WTC11 (cell line): Measurements from ENCODE around the gene BMP2K. TPM values are rescaled to one million over a fixed set of nuclear protein-coding genes. Genes with fewer than 3 reads are reported as not detected.

ENCODE experiments used
- ATAC-seq: fragments of 200-7000 bp; cut with Tn5 transposase; 2 replicates; pipeline ENCODE4 v1.10.0; 2021; ENCODE audit warnings: mild to moderate bottlenecking, moderate library complexity
- CTCF ChIA-PET: fragments of 300-600 bp; sonication (Branson Sonifier 250); formaldehyde crosslinking; loops from one replicate; lab custom pipeline; 2021; ENCODE audit warnings: antibody characterized with exemption; lab: Charles Lee
- POLR2A ChIA-PET: fragments of 350-600 bp; sonication (Branson Sonifier 250); formaldehyde crosslinking; loops from one replicate; lab custom pipeline; 2021; ENCODE audit warnings: antibody characterized with exemption; lab: Charles Lee
- DNase-seq: peaks from one replicate; pipeline ENCODE4 v3.0.0; 2021; ENCODE audit warnings: low spot score
- H3K27ac Mint-ChIP-seq: 2 replicates; pipeline ENCODE4 v1.8.0; 2021; ENCODE audit warnings: mixed read lengths
- H3K27me3 Mint-ChIP-seq: 2 replicates; pipeline ENCODE4 v1.8.0; 2021; ENCODE audit warnings: low read depth, mild to moderate bottlenecking, moderate library complexity, mixed read lengths
- H3K36me3 Mint-ChIP-seq: 2 replicates; pipeline ENCODE4 v1.8.0; 2021; ENCODE audit warnings: mixed read lengths
- H3K4me1 Mint-ChIP-seq: 2 replicates; pipeline ENCODE4 v1.8.0; 2022; ENCODE audit warnings: mixed read lengths
- H3K4me3 Mint-ChIP-seq: 2 replicates; pipeline ENCODE4 v1.8.0; 2021; ENCODE audit warnings: mild to moderate bottlenecking, moderate library complexity, mixed read lengths
- H3K9me3 Mint-ChIP-seq: 2 replicates; pipeline ENCODE4 v1.8.0; 2021; ENCODE audit warnings: mixed read lengths
- ATF1 ChIP-seq: sonication (generic); formaldehyde crosslinking; IDR thresholded peaks from 2 replicates; pipeline ENCODE4 v1.8.1; 2023; ENCODE audit warnings: mild to moderate bottlenecking, moderate library complexity, missing genetic modification reagents
- CREB1 ChIP-seq: sonication (generic); formaldehyde crosslinking; IDR thresholded peaks from 2 replicates; pipeline ENCODE4 v1.8.0; 2023; ENCODE audit warnings: mild to moderate bottlenecking, missing genetic modification reagents
- CREM ChIP-seq: sonication (generic); formaldehyde crosslinking; IDR thresholded peaks from 2 replicates; pipeline ENCODE4 v1.8.1; 2022; ENCODE audit warnings: mild to moderate bottlenecking, missing genetic modification reagents, moderate library complexity
- ELF4 ChIP-seq: sonication (generic); formaldehyde crosslinking; IDR thresholded peaks from 2 replicates; pipeline ENCODE4 v1.8.1; 2022; ENCODE audit warnings: low read depth, mild to moderate bottlenecking, moderate library complexity, missing genetic modification reagents
- FOXP1 ChIP-seq: sonication (generic); formaldehyde crosslinking; IDR thresholded peaks from 2 replicates; pipeline ENCODE4 v1.8.0; 2022; ENCODE audit warnings: missing genetic modification reagents, mild to moderate bottlenecking, moderate library complexity, borderline replicate concordance
- KAT7 ChIP-seq: sonication (generic); formaldehyde crosslinking; IDR thresholded peaks from 2 replicates; pipeline ENCODE4 v1.8.1; 2023; ENCODE audit warnings: missing genetic modification reagents, mild to moderate bottlenecking, borderline replicate concordance
- NFYB ChIP-seq: sonication (generic); formaldehyde crosslinking; conservative IDR thresholded peaks from 2 replicates; pipeline ENCODE4 v1.8.0; 2022; ENCODE audit warnings: low read depth, missing genetic modification reagents
- RELA ChIP-seq: sonication (generic); formaldehyde crosslinking; IDR thresholded peaks from 2 replicates; pipeline ENCODE4 v1.8.1; 2022; ENCODE audit warnings: missing genetic modification reagents, mild to moderate bottlenecking, borderline replicate concordance
- RORB ChIP-seq: fragments of 250-450 bp; sonication (Bioruptor Pico); IDR thresholded peaks from 2 replicates; pipeline ENCODE4 v1.9.0; 2021; ENCODE audit warnings: mild to moderate bottlenecking
- SMAD3 ChIP-seq: sonication (generic); formaldehyde crosslinking; IDR thresholded peaks from 2 replicates; pipeline ENCODE4 v1.8.0; 2022; ENCODE audit warnings: missing genetic modification reagents, mild to moderate bottlenecking, borderline replicate concordance
- SOX15 ChIP-seq: fragments of 250-450 bp; sonication (Bioruptor Pico); IDR thresholded peaks from 2 replicates; pipeline ENCODE4 v1.9.0; 2021; ENCODE audit warnings: mild to moderate bottlenecking
- TEAD4 ChIP-seq: sonication (generic); formaldehyde crosslinking; IDR thresholded peaks from 2 replicates; pipeline ENCODE4 v1.8.0; 2022; ENCODE audit warnings: mild to moderate bottlenecking, missing genetic modification reagents
- ZBTB21 ChIP-seq: sonication (generic); formaldehyde crosslinking; IDR thresholded peaks from 2 replicates; pipeline ENCODE4 v1.8.1; 2023; ENCODE audit warnings: mild to moderate bottlenecking, missing genetic modification reagents, borderline replicate concordance
- ZNF121 ChIP-seq: sonication (generic); formaldehyde crosslinking; IDR thresholded peaks from 2 replicates; pipeline ENCODE4 v1.8.0; 2023; ENCODE audit warnings: missing genetic modification reagents
- ZNF138 ChIP-seq: sonication (generic); formaldehyde crosslinking; conservative IDR thresholded peaks from 2 replicates; pipeline ENCODE4 v1.8.1; 2022; ENCODE audit warnings: mild to moderate bottlenecking, moderate library complexity, missing genetic modification reagents
- ZNF396 ChIP-seq: fragments of 250-450 bp; sonication (Bioruptor Pico); IDR thresholded peaks from 2 replicates; pipeline ENCODE4 v1.8.0; 2021; ENCODE audit warnings: mild to moderate bottlenecking, moderate library complexity, borderline replicate concordance
- ZNF423 ChIP-seq: fragments of 250-450 bp; sonication (Bioruptor Pico); IDR thresholded peaks from 2 replicates; pipeline ENCODE4 v2.1.2; 2022; ENCODE audit warnings: mild to moderate bottlenecking, moderate library complexity
- total RNA-seq: library from RNA; stranded (reverse); gene quantifications from 3 replicates; pipeline ENCODE4 v1.2.3, GENCODE V29; 2021
- TF ChIP-seq, protein P1 (sequence below): sonication (generic); formaldehyde crosslinking; IDR thresholded peaks from 2 replicates; pipeline ENCODE4 v1.8.0; 2023; ENCODE audit warnings: mild to moderate bottlenecking, missing genetic modification reagents
- TF ChIP-seq, protein P2 (sequence below): sonication (generic); formaldehyde crosslinking; conservative IDR thresholded peaks from 2 replicates; pipeline ENCODE4 v1.8.1; 2023; ENCODE audit warnings: mild to moderate bottlenecking, low read depth, missing genetic modification reagents, moderate library complexity
- TF ChIP-seq, protein P3 (sequence below): fragments of 250-450 bp; sonication (Bioruptor Pico); conservative IDR thresholded peaks from 2 replicates; pipeline ENCODE4 v1.9.0; 2021; ENCODE audit warnings: mild to moderate bottlenecking
- TF ChIP-seq, protein P4 (sequence below): fragments of 250-450 bp; sonication (Bioruptor Pico); IDR thresholded peaks from 2 replicates; pipeline ENCODE4 v1.9.0; 2021; ENCODE audit warnings: mild to moderate bottlenecking
- TF ChIP-seq, protein P5 (sequence below): sonication (generic); formaldehyde crosslinking; IDR thresholded peaks from 2 replicates; pipeline ENCODE4 v1.8.1; 2022; ENCODE audit warnings: low read depth, mild to moderate bottlenecking, moderate library complexity, missing genetic modification reagents, borderline replicate concordance
- TF ChIP-seq, protein P6 (sequence below): sonication (generic); formaldehyde crosslinking; IDR thresholded peaks from 2 replicates; pipeline ENCODE4 v1.8.1; 2023; ENCODE audit warnings: mild to moderate bottlenecking, missing genetic modification reagents, moderate library complexity

The BMP2K gene
- total RNA-seq, 1 experiment from 2014 or later = 19.9 TPM

DNA sequence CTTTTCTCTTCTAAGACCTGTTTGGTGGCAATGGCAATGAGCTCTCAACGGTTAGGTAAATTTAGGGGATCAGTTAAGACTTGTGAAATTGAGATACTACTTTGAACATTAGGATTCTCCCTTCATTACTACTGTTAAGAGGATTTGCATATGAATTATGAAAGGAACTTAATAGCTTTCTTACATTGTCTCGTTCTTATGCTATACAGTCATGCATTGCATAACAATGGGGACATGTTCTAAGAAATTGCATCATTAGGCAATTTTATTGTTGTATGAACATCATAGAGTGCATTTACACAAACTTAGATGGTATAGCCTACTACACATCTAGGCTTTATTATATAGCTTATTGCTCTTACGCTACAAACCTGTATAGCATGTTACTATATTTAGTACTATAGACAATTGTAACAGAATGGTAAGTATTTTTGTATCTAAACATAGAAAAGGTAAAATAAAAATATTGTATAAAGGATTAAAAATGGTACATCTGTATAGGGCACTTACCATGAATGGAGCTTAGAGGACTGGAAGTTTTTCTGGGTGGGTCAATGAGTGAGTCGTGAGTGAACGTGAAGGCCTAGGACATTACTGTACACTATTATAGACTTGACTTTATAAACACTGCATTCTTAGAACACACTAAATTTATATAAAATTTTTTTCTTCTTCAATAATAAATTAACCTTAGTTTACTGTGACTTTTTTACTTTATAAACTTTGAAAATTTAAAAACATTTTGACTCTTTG, 100.6 kb downstream of the BMP2K start:
- Mint-ChIP-seq H3K4me3 (no peak overlapping the region), H3K27ac (no peak overlapping the region), H3K4me1 (peaks cover 15% of the 10 kb centered on the region), H3K9me3 (no peaks in the 10 kb centered on the region), H3K27me3 (no peaks in the 10 kb centered on the region), H3K36me3 (peaks cover 22% of the 10 kb centered on the region)
- TF ChIP-seq, protein P1, sequence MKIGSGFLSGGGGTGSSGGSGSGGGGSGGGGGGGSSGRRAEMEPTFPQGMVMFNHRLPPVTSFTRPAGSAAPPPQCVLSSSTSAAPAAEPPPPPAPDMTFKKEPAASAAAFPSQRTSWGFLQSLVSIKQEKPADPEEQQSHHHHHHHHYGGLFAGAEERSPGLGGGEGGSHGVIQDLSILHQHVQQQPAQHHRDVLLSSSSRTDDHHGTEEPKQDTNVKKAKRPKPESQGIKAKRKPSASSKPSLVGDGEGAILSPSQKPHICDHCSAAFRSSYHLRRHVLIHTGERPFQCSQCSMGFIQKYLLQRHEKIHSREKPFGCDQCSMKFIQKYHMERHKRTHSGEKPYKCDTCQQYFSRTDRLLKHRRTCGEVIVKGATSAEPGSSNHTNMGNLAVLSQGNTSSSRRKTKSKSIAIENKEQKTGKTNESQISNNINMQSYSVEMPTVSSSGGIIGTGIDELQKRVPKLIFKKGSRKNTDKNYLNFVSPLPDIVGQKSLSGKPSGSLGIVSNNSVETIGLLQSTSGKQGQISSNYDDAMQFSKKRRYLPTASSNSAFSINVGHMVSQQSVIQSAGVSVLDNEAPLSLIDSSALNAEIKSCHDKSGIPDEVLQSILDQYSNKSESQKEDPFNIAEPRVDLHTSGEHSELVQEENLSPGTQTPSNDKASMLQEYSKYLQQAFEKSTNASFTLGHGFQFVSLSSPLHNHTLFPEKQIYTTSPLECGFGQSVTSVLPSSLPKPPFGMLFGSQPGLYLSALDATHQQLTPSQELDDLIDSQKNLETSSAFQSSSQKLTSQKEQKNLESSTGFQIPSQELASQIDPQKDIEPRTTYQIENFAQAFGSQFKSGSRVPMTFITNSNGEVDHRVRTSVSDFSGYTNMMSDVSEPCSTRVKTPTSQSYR (CRISPR knock-in tag) = no peak
- TF ChIP-seq ATF1 (CRISPR knock-in tag) (no peak), RELA (CRISPR knock-in tag) (no peak), TEAD4 (no peak), RORB (CRISPR knock-in tag) (no peak), FOXP1 (no peak), ZNF423 (CRISPR knock-in tag) (no peak), ZNF396 (CRISPR knock-in tag) (no peak), CREB1 (CRISPR knock-in tag) (no peak)
- ATAC-seq = no peak
- ChIA-PET POLR2A (no interaction called here), CTCF (no interaction called here)
- no peak for DNase-seq

DNA sequence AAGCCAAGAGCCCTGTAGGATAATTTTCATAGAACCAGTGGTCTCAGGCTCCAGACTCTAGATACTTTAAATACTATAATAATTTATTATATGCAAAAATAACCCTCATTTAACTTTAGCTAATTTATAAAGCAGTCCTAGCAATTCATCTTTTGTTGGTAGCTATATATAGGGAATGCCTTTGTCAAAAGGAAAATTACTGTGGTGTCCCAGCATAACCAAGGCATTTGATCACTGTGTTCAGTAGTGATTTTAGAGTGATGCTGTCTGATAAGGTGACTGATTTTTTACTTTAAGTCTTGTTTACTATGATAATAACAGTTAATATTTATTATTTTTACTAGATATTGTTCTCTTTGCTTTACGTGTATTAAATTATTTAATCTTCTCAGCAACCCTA, 101.9 kb downstream of the BMP2K start:
- ChIA-PET CTCF (no interaction called here), POLR2A (no interaction called here)
- TF ChIP-seq SOX15 (CRISPR knock-in tag) (no peak), SMAD3 (CRISPR knock-in tag) (no peak), TEAD4 (no peak), ZNF138 (no peak), CREM (CRISPR knock-in tag) (no peak), ZNF121 (CRISPR knock-in tag) (no peak), KAT7 (CRISPR knock-in tag) (no peak), RELA (CRISPR knock-in tag) (no peak), NFYB (CRISPR knock-in tag) (no peak), ZBTB21 (CRISPR knock-in tag) (no peak), ZNF396 (CRISPR knock-in tag) (no peak), ELF4 (CRISPR knock-in tag) (no peak)
- TF ChIP-seq, protein P2, sequence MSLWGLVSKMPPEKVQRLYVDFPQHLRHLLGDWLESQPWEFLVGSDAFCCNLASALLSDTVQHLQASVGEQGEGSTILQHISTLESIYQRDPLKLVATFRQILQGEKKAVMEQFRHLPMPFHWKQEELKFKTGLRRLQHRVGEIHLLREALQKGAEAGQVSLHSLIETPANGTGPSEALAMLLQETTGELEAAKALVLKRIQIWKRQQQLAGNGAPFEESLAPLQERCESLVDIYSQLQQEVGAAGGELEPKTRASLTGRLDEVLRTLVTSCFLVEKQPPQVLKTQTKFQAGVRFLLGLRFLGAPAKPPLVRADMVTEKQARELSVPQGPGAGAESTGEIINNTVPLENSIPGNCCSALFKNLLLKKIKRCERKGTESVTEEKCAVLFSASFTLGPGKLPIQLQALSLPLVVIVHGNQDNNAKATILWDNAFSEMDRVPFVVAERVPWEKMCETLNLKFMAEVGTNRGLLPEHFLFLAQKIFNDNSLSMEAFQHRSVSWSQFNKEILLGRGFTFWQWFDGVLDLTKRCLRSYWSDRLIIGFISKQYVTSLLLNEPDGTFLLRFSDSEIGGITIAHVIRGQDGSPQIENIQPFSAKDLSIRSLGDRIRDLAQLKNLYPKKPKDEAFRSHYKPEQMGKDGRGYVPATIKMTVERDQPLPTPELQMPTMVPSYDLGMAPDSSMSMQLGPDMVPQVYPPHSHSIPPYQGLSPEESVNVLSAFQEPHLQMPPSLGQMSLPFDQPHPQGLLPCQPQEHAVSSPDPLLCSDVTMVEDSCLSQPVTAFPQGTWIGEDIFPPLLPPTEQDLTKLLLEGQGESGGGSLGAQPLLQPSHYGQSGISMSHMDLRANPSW (CRISPR knock-in tag) = no peak
- TF ChIP-seq, protein P3, sequence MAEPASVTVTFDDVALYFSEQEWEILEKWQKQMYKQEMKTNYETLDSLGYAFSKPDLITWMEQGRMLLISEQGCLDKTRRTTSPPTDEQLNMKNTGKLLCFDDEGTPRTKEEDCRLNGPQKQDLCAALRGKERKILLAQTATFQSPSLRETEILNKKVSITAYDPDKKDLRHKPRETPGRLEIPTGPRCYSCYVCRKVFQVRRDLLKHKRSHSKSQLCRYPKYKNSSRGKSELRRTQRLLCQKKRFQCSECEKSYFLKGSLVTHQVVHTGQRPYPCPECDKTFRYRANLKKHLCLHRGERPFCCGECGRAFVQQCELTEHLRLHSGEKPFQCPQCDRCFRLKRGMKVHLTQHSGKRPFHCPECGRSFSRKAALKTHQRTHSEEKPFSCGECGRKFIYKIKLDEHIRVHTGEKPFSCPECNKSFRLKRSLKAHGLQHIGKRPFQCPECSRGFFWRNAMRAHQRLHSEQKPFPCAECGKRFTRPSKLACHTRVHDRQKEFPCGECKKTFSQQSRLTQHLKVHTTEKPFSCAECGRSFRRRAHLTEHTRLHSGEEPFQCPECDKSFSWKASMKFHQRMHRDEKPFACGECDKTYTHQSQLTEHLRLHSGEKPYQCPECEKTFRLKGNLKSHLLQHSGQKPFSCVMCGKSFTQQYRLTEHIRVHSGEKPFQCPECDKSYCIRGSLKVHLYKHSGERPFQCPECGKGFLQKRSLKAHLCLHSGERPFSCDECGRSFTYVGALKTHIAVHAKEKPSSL (CRISPR knock-in tag) = no peak
- TF ChIP-seq, protein P4, sequence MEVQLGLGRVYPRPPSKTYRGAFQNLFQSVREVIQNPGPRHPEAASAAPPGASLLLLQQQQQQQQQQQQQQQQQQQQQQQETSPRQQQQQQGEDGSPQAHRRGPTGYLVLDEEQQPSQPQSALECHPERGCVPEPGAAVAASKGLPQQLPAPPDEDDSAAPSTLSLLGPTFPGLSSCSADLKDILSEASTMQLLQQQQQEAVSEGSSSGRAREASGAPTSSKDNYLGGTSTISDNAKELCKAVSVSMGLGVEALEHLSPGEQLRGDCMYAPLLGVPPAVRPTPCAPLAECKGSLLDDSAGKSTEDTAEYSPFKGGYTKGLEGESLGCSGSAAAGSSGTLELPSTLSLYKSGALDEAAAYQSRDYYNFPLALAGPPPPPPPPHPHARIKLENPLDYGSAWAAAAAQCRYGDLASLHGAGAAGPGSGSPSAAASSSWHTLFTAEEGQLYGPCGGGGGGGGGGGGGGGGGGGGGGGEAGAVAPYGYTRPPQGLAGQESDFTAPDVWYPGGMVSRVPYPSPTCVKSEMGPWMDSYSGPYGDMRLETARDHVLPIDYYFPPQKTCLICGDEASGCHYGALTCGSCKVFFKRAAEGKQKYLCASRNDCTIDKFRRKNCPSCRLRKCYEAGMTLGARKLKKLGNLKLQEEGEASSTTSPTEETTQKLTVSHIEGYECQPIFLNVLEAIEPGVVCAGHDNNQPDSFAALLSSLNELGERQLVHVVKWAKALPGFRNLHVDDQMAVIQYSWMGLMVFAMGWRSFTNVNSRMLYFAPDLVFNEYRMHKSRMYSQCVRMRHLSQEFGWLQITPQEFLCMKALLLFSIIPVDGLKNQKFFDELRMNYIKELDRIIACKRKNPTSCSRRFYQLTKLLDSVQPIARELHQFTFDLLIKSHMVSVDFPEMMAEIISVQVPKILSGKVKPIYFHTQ (CRISPR knock-in tag) = no peak
- TF ChIP-seq, protein P5, sequence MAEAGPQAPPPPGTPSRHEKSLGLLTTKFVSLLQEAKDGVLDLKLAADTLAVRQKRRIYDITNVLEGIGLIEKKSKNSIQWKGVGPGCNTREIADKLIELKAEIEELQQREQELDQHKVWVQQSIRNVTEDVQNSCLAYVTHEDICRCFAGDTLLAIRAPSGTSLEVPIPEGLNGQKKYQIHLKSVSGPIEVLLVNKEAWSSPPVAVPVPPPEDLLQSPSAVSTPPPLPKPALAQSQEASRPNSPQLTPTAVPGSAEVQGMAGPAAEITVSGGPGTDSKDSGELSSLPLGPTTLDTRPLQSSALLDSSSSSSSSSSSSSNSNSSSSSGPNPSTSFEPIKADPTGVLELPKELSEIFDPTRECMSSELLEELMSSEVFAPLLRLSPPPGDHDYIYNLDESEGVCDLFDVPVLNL (CRISPR knock-in tag) = no peak
- TF ChIP-seq, protein P6, sequence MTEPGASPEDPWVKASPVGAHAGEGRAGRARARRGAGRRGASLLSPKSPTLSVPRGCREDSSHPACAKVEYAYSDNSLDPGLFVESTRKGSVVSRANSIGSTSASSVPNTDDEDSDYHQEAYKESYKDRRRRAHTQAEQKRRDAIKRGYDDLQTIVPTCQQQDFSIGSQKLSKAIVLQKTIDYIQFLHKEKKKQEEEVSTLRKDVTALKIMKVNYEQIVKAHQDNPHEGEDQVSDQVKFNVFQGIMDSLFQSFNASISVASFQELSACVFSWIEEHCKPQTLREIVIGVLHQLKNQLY (CRISPR knock-in tag) = no peak
- no peak overlapping the region for H3K4me3 Mint-ChIP-seq
- DNase-seq (no peak), ATAC-seq (no peak)
- no peaks in the 10 kb centered on the region for H3K27me3 Mint-ChIP-seq
- H3K9me3 Mint-ChIP-seq = no peaks in the 10 kb centered on the region
- peaks cover 15% of the 10 kb centered on the region for H3K4me1 Mint-ChIP-seq
- H3K36me3 Mint-ChIP-seq = peaks cover 10% of the 10 kb centered on the region
- H3K27ac Mint-ChIP-seq = no peak overlapping the region
